Smooth muscle cell (in vitro differentiated cells): Measurements from ENCODE around the gene IQUB. TPM values are rescaled to one million over a fixed set of nuclear protein-coding genes. Genes with fewer than 3 reads are reported as not detected.

Experiments used
- DNase-seq: peaks from one replicate; lab custom pipeline; 2025; ENCODE audit not compliant: unreplicated experiment; lab: John Stamatoyannopoulos, UW
- H2AFZ ChIP-seq: fragments of 200-600 bp; sonication (generic); 2 replicates; pipeline ENCODE4 v1.6.0; 2016; ENCODE audit warnings: antibody characterized with exemption, low read depth, mild to moderate bottlenecking
- H3F3A ChIP-seq: fragments of 200-600 bp; sonication (generic); 2 replicates; pipeline ENCODE4 v1.6.0; 2017; ENCODE audit warnings: antibody characterized with exemption, low read depth
- H3K27ac ChIP-seq: fragments of 200-600 bp; sonication (generic); 2 replicates; pipeline ENCODE4 v1.5.1; 2016; ENCODE audit warnings: low read depth, mild to moderate bottlenecking
- H3K27me3 ChIP-seq: fragments of 200-600 bp; sonication (generic); 2 replicates; pipeline ENCODE4 v1.6.1; 2016; ENCODE audit warnings: low read depth, mild to moderate bottlenecking
- H3K36me3 ChIP-seq: fragments of 200-600 bp; sonication (generic); 2 replicates; pipeline ENCODE4 v1.5.1; 2016; ENCODE audit warnings: low read depth
- H3K4me1 ChIP-seq: fragments of 200-600 bp; sonication (generic); 2 replicates; pipeline ENCODE4 v1.5.1; 2016; ENCODE audit warnings: low read depth
- H3K4me2 ChIP-seq: fragments of 200-600 bp; sonication (generic); 2 replicates; pipeline ENCODE4 v1.6.0; 2016; ENCODE audit warnings: mild to moderate bottlenecking
- H3K4me3 ChIP-seq: fragments of 200-600 bp; sonication (generic); 2 replicates; pipeline ENCODE4 v1.5.1; 2016; ENCODE audit warnings: mild to moderate bottlenecking
- H3K79me2 ChIP-seq: fragments of 200-600 bp; sonication (generic); 2 replicates; pipeline ENCODE4 v1.6.0; 2016; ENCODE audit warnings: low read depth, mild to moderate bottlenecking
- H3K9ac ChIP-seq: fragments of 200-600 bp; sonication (generic); 2 replicates; pipeline ENCODE4 v1.6.0; 2016; ENCODE audit warnings: low read depth
- H3K9me3 ChIP-seq: fragments of 200-600 bp; sonication (generic); replicated peaks from 2 replicates; pipeline ENCODE4 v1.5.1; 2016; ENCODE audit warnings: low read depth
- H4K20me1 ChIP-seq: fragments of 200-600 bp; sonication (generic); 2 replicates; pipeline ENCODE4 v1.6.0; 2016; ENCODE audit warnings: low read depth
- CTCF ChIP-seq: fragments of 200-600 bp; sonication (generic); IDR thresholded peaks from 2 replicates; pipeline ENCODE4 v1.5.1; 2017; ENCODE audit warnings: borderline replicate concordance, mild to moderate bottlenecking, antibody characterized with exemption; ENCODE audit not compliant: insufficient read depth, poor library complexity, severe bottlenecking
- WGBS: methylation state at CpG from one replicate; pipeline ENCODE4 v1.1.7; 2016; ENCODE audit warnings: low lambda C conversion rate; 5-methylcytosine and 5-hydroxymethylcytosine counted together
- polyA plus RNA-seq: library from polyadenylated mRNA; unstranded; fragments of >200 nt; fragmentation: Nextera tagmentation; extraction: Ambion mirVana; gene quantifications from 2 replicates; pipeline ENCODE4 v1.2.1, GENCODE V29; 2016
- total RNA-seq: library from RNA; depleted of rRNA; stranded (reverse); fragments of >200 nt; gene quantifications from 2 replicates; pipeline ENCODE4 v1.2.3, GENCODE V29; 2014

IQUB gene
- total and polyA plus RNA-seq, 2 experiments from 2014 or later: 0.58 to 2.1 TPM

GRCh38 chr7:123539871-123540270 lies 5.5 kb upstream of the IQUB start:
- Histone ChIP-seq H3F3A (peaks cover 11% of the 10 kb centered on the region), H3K27ac (peak overlapping the region; percentile 9), H3K9ac (no peak overlapping the region), H2AFZ (no peak overlapping the region), H3K4me3 (no peak overlapping the region), H4K20me1 (no peaks in the 10 kb centered on the region), H3K4me1 (no peaks in the 10 kb centered on the region), H3K79me2 (no peaks in the 10 kb centered on the region), H3K27me3 (no peaks in the 10 kb centered on the region), H3K4me2 (no peak overlapping the region), H3K36me3 (no peaks in the 10 kb centered on the region), H3K9me3 (no peaks in the 10 kb centered on the region)
- WGBS: 29% methylated on average over 1 of the region's 1 CpG
- DNase-seq: no peak
- no peak for TF ChIP-seq CTCF

- Histone ChIP-seq H3K9ac (no peak overlapping the region), H3F3A (peaks cover 13% of the 10 kb centered on the region), H3K27me3 (no peaks in the 10 kb centered on the region), H3K4me3 (no peak overlapping the region), H3K4me2 (no peak overlapping the region), H4K20me1 (no peaks in the 10 kb centered on the region), H3K36me3 (no peaks in the 10 kb centered on the region), H3K79me2 (no peaks in the 10 kb centered on the region), H3K27ac (peak overlapping the region; percentile 75), H3K4me1 (peaks cover under 1% of the 10 kb centered on the region), H3K9me3 (no peaks in the 10 kb centered on the region), H2AFZ (no peak overlapping the region)
- no peak for DNase-seq
- WGBS: 93% methylated on average over 1 of the region's 1 CpG
- TF ChIP-seq CTCF: no peak
These were observed 4.5 kb upstream of the IQUB start for GRCh38 chr7:123538897-123539296.

GRCh38 chr7:123538189-123538714 lies 3.9 kb upstream of the IQUB start:
- no peak overlapping the region for H2AFZ ChIP-seq
- no peak overlapping the region for H3K4me3 ChIP-seq
- H3K27ac ChIP-seq: peak overlapping the region; percentile 75
- H3K79me2 ChIP-seq: no peaks in the 10 kb centered on the region
- H3K27me3 ChIP-seq: no peaks in the 10 kb centered on the region
- peak overlapping the region; percentile 31 for H3K4me2 ChIP-seq
- no peaks in the 10 kb centered on the region for H3K9me3 ChIP-seq
- peaks cover 7% of the 10 kb centered on the region for H3K4me1 ChIP-seq
- H4K20me1 ChIP-seq: no peaks in the 10 kb centered on the region
- H3K36me3 ChIP-seq: no peaks in the 10 kb centered on the region
- no peak overlapping the region for H3K9ac ChIP-seq
- TF ChIP-seq CTCF: no peak
- WGBS: 40% methylated on average over 7 of the region's 7 CpGs
- H3F3A ChIP-seq: peaks cover 19% of the 10 kb centered on the region
- no peak for DNase-seq

GRCh38 chr7:123537026-123537642 lies 2.7 kb upstream of the IQUB start:
- Histone ChIP-seq H3K4me1 (peaks cover 10% of the 10 kb centered on the region), H3F3A (peaks cover 22% of the 10 kb centered on the region), H3K4me3 (no peak overlapping the region), H4K20me1 (no peaks in the 10 kb centered on the region), H3K4me2 (peak overlapping the region; percentile 15), H3K27me3 (no peaks in the 10 kb centered on the region), H3K36me3 (no peaks in the 10 kb centered on the region), H3K9ac (no peak overlapping the region), H3K27ac (peak overlapping the region; percentile 75), H3K79me2 (no peaks in the 10 kb centered on the region), H3K9me3 (no peaks in the 10 kb centered on the region), H2AFZ (no peak overlapping the region)
- WGBS: 79% methylated on average over 3 of the region's 3 CpGs
- peak; percentile 55 for TF ChIP-seq CTCF
- DNase-seq: no peak
